HG02973 (cell line): ENCODE data around the gene CCDC134.
"Not testable (repeated sequence)": the region's sequence is repeated elsewhere in the genome, so short reads cannot be mapped to it uniquely, and the experiment has no call there.

Experiments
- ATAC-seq: cut with Tn5 transposase; IDR thresholded peaks from one replicate; pipeline ENCODE4 v1.9.1; 2021; ENCODE audit warnings: moderate library complexity; ENCODE audit not compliant: unreplicated experiment

CCDC134 gene

DNA sequence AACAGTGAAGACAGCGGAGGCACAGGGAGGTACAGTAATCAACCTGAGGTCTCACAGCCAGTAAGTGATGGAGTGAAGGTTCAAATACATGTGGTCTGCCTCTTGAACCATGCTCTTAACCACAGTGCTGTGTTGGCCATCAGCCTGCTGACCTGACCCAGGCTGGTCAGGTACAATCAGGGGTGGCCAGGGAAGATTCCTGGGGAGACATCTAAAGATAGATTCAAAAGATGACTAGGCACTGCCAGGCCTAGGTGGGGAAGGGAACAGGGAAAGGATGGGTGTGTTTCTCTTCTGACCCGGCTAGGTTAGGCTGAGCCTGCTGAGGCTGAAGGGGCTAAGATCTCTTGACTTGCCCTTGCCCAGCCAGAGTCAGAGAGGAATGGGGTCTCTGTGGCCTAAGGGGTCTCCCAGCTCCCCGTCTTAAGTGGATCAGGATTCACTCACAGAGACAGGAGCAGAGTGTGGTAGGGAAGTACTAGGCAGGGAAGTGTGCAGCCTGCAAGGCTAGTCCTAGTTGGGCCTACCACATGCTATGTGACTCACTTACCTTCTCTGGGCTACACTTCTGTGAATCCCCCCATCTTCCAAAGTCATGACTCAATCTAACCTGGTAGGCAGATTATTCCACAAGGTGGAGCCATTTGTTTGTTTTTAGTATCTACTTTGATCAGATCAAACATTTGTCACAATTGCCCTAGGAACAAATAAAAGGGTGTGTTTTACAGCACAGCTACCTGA lies 22.0 kb downstream of the CCDC134 start:
- no peak for ATAC-seq

DNA sequence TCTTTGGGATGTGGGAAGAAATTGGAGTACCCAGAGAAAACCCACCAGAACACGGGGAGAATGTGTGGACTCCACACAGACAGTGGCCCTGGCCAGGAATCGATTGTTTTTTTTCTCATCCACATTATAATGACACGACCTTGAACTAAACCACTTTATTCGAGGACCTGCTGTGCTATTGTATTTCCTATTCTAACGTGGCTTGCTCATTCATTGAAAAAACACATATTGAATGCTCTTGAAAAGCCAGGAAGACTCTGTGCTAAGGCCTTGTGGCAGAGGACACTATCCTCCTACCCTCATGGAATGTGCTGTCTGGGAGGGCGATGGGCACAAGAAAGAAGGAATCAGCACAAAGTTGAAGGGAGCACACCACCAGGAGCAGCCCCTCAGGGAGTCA lies 23.3 kb downstream of the CCDC134 start:
- ATAC-seq = no peak

DNA sequence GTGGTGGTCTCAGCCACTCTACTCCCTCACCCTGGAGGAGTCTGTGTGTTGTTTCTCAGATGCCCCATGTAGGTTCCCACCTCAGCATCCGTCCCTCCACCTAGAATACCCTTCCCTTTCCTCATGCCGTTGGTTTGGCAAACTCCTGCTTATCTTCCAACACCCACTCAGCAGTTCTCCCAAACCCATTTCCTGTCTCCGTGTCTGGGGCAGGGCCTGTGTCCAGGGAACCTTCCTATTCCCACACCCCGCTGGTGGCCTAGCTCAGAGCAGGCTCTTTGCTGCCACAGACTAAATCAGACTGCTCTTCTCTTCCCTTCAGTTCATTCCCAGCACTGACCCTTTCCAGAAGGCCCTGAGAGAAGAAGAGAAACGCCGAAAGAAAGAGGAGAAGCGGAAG lies 24.9 kb downstream of the CCDC134 start:
- ATAC-seq = no peak

DNA sequence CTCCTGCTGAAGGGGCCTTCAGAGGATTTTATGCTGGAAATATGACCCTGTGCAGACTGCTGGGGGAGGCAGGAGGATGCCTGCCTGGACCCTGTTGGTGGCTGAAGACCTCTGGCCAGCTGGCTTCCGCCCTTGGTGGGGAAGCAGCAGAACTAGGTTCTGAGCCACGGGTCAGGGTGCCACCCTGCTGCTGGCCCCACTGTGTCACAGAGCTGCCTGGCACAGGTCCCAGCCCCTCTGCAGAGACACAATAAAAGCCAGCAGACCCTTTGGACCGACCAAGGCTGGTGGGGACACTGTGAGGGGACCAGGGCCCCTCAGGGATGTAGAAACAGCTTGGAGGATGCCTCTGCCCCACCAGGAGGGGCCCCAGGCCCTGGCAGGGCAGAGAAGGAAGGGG lies 25.5 kb downstream of the CCDC134 start:
- no peak for ATAC-seq

DNA sequence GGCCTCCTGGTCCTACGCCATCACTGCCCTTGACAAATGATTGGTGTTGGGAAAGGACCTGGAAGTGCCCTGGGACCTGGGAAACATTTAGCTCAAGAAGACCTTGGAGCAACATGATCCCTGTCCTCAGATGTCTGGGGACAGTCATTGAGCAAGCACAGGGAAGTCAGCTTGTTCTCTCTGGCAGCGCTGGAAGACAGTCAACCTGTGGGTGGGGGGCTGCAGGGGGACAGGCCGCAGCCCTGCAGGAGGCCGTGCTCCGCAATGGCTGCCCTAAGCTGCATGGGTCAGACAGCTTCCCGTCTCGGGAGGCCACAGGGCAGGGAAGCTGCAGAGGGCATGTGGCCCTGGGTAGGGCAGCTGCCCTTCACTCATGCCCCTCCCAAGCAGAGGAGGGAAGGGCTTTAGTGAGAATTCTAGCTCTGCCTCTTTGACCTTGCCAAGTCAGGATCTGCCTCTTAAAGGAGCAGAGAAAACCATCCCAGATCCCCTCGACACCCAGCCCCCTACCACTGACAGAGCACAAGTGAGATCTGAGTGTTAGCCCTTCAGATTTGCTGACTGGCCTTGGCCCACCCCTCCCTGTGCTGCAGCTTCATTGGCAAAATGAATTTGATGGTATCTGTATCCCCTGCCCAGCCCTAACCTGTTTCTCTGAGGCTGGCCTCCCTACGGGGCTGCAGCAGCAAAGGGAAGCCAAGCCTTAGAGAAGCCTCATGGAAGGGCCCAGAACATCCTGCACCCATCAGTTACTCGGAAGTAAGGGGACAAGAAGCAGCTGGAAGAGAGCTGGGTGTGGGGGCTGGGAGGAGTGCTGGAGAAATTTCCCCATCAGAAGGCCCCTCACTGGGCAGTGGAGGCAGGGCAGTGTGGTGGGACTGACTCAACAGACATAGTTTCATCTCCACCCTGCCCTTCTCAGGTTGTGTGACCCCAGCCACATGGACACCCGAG lies 26.2 kb downstream of the CCDC134 start:
- no peak for ATAC-seq

- ATAC-seq = no peak
These were observed 27.2 kb downstream of the CCDC134 start for GRCh38 chr22:41827671-41828070.

DNA sequence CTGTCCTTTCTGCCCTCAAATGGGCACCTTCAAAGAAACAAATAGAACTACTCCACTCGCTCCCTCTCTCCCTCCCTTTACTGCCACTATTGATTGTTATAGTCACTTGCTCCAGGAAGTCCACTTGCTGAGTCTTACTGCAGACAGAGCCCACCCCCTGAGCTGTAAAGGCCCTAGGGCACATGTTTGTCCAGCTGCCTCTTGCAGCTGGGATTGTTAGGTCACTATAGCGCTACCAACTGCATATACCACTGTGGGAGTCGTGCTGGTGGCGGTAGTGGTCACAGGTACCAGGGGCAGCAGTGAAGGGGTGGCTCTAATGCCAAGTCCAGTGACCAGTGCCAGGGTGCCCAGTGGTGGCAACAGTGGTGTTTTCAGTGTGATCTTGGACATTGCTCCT lies 28.0 kb downstream of the CCDC134 start:
- no peak for ATAC-seq

- no peak for ATAC-seq
These were observed 29.7 kb downstream of the CCDC134 start for GRCh38 chr22:41830174-41830573.

- ATAC-seq = no peak
These were observed 30.9 kb downstream of the CCDC134 start for GRCh38 chr22:41831383-41831782.

- no peak for ATAC-seq
These were observed 31.5 kb downstream of the CCDC134 start for GRCh38 chr22:41831828-41832552.

GRCh38 chr22:41832553-41833368 lies 32.3 kb downstream of the CCDC134 start, which contains the start of gene SREBF2:
Gene SREBF2, plus strand, starts transcription at chr22:41833105. Its CDS starts 166 bp downstream, at chr22:41833271.
- ATAC-seq = peak; percentile 79

DNA sequence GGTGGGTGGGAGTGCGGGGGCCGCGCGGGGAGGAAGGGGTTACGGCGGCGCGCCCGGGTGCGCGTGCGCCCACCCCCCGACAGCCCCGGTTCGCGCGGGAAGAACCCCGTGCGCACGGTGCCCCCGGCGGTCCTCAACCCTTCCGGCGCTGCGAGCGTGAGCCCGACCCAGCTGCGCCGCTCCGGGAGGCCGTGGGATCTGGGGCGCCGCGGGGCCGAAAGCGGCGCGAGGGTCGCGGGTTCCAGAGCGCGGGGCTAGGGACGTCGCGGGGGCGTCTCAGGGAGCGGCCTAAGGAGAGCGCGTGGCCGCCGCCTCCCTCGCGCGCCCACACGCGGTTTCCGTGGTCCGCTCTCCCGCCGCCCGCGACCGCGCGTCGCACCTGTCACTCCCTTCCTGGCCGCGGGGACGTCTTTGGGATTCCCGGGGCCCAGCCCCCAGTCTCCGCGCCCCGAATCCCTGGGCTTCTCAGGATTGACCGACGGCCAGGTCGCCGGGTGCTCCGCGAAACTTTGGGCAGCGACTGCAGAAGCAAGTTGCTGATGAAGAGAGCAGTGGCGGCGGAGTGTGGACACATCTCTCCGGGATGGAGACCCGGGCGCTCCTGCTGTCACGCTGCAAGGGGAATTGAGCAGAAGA lies 33.0 kb downstream of the CCDC134 start:
- ATAC-seq = peak; percentile 21

DNA sequence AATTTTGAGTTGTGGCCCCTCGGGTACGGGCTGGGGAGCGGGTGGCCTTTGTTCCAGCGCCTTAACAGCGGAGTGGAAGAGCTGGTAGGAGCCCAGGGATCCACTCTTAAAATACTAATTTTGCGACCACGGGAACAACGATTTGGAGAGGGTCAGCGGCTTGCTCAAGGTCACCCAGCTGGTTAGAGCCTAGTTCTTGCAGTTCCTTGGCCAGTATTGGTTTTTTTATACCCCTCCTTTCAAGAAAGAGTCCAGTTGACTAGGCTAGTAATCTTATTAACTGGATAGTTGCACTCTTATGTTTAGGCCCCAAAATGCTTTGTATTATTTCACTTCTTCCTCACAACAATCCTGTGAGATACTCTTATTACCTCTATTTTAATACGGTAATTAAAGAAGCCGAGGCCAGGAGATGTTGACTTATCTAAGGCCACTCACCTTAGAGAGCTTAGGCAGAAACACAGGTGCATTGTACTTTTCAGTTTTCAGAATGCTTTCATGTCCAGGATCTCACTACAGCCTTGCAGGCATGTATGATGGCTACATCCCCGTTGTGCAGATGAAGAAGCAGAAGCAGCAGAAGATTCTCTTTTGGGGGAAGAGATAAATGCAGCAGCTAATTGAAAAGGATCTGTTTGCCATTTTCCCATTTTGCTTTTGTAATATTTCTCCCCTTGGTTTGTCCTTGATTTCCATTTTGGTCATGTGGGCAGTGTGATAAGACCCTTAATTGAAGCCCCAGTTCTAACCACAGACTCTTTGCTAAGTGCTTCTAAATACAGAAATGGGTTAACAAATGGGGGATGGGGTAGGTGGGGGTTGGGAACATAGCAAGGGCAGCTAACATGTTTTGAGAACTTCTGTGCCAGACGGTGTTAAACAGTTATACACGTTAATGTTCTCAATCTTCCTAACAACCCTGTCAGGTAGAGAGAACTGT lies 33.8 kb downstream of the CCDC134 start:
- no peak for ATAC-seq

GRCh38 chr22:41835462-41835861 lies 35.0 kb downstream of the CCDC134 start:
- ATAC-seq = not testable (repeated sequence)

- no peak for ATAC-seq
These were observed 36.1 kb downstream of the CCDC134 start for GRCh38 chr22:41836551-41836950.

GRCh38 chr22:41838842-41839618 lies 38.6 kb downstream of the CCDC134 start:
- ATAC-seq = no peak

- no peak for ATAC-seq
These were observed 39.7 kb downstream of the CCDC134 start for GRCh38 chr22:41840216-41840615.

- ATAC-seq = no peak
These were observed 40.7 kb downstream of the CCDC134 start for GRCh38 chr22:41841085-41841712.
